GM18907 (cell line): Measurements from ENCODE around the gene MARVELD1.

Experiments
- ATAC-seq: cut with Tn5 transposase; IDR thresholded peaks from one replicate; pipeline ENCODE4 v1.9.1; 2021; ENCODE audit warnings: mild to moderate bottlenecking, moderate library complexity; ENCODE audit not compliant: unreplicated experiment

MARVELD1 gene

DNA sequence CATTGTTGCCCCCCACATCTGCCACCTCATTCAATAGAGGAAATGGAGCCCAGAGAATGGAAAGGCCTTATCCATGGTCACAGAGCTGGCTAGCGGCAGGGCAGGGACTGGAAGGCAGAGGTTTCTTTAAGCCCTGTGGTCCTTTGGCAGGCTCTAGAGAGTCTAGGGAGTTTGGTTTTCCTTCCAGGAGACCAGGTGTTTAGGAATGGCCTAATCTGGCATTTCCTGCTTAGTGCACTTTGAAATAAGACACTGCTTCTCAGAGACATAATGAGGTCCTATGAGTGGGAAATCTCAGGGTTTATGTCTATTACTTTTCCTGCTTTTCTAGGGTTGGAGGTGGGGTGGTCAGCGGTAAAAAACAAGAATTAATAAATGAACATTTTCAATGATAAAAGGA is 6.1 kb downstream of the MARVELD1 start:
- ATAC-seq: no peak

DNA sequence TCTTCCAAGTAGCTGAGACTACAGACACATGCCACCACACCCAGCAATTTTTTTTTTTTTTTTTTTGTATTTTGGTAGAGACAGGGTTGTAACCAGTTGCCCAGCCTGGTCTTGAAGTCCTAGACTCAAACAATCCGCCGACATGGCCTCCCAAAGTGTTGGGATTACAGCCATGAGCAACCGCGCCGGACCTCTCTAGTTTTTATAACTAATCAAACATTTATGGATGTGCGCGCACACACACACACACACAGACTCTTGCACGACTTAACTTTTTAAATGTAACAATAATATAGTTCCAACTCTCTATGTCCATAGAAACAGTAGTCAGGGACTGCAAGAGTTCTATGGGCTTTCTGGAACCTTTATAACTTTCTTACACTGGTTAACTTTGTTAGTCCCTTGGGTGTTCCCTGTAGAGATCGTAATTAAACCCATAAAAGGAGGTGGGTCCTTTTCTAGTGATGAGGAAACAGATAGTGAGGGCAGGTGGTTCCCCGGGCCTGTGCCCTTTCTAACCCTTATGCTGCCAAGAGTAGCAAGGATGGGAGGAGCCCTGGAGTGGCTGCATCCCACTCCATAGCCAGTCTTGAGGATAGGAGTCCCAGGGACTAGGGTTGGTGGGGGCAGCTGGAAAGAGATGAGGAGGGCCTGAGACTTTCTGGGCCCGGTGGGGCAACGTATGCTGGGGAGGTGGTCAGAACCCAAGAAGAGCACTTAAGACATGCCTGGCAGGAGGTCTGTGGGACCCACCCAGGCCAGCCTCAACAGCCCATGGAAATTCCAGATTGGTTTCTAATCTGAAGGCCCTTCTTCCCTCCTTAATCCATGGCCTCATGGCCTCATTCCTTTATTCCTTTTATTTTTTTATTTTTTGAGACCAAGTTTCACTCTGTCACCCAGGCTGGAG is 8.6 kb downstream of the MARVELD1 start:
- no peak for ATAC-seq

DNA sequence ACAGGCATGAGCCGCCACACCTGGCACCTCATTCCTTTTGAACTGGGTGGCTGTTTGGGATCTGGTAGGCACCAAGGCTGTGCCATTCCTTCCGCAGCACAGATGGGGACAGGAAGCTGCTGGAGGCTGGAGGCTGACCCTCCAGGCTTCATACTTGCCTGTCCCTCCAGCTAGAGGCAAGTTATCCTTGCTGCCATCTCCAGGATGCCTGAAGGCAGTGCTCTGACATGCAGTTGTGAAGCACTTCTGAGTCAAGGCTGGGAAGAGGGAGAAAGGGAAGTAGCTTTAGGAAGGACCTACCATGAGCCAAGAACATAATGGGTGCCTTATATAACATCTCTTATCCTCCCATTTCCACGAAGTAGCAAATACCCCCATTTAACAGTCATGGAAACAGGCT is 9.5 kb downstream of the MARVELD1 start:
- no peak for ATAC-seq

GRCh38 chr10:97724341-97724941 is 10.9 kb downstream of the MARVELD1 start:
- ATAC-seq: no peak

GRCh38 chr10:97726636-97727178 is 13.2 kb downstream of the MARVELD1 start:
- no peak for ATAC-seq

- no peak for ATAC-seq
These were observed 15.5 kb downstream of the MARVELD1 start for GRCh38 chr10:97729014-97729413.

DNA sequence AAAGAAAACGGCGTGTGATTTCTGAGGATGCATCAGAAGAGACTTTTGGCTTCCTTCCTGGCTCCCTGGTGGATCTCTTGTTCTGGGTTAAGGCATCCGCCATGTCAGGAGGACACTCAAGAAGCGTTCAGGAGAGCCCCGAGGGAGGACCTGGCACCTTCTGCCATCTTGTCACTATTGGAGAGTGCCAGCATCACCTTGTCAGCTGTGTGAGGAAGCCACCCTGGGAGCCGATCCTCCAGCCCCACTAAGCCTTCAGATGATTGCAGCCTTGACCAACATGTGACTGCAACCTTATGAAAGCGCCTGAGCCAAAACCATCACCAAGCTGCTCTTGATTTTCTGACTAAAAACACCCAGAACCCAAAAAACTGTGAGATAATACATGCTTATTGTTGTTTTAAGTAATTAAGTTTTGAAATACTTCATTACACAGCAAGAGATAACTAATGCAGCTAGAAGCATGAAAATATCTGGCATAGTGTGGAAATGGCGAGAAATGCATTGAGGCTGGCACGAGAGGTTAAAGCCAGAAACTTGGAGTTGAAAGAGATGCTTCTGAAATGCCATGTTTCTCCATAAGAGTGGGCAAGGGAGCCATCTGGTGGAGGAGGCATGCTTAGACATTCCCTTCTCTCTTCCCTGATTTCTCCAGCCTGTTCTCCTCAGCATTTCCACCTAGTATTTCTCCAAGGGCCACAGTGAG is 18.0 kb downstream of the MARVELD1 start:
- ATAC-seq: no peak

- no peak for ATAC-seq
These were observed 18.5 kb downstream of the MARVELD1 start for GRCh38 chr10:97732052-97732359.

GRCh38 chr10:97733256-97733655 is 19.7 kb downstream of the MARVELD1 start:
- no peak for ATAC-seq

DNA sequence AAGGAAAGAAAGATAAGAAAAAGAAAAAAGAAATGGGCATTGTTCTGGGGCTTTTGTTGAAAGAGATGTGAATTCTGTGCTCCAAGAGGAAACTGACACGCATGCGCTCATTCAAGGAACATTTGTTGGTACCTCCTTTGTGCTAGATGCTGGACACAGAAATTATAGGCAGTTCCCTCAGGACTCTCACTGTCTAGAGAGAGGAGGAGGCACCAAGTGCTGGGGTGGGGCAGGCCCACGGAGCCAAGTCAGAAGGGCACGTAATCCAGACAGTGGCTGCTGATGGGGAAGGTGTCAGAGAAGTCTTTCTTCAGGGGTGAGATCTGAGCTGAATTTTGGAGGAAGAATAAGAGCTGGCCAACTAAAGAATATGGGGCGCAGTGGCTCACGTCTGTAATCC is 20.5 kb downstream of the MARVELD1 start:
- no peak for ATAC-seq

DNA sequence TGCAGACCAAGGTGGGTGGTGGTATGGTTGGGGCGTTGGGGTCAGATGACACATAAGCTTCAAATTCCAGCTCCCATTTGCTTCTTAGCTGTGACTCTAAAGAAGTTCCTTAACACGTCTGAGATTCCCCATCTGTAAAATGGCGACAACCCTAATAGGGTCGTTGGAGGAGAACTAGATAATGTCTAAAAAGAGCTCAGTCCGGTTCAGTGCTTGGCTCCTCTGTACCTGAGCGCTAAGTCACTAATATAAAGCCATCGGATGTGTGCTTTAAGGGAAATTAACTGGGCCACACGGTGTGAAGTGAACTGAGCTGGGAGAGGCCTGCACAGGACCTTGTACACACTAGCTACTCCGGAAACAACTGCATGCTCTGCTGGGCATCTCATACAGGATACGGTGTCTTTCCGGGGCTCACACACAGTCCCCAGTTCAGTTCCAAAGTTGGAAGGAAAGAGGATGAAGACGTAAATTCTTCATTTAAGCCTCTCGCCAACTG is 22.9 kb downstream of the MARVELD1 start:
- ATAC-seq: peak; percentile 20

DNA sequence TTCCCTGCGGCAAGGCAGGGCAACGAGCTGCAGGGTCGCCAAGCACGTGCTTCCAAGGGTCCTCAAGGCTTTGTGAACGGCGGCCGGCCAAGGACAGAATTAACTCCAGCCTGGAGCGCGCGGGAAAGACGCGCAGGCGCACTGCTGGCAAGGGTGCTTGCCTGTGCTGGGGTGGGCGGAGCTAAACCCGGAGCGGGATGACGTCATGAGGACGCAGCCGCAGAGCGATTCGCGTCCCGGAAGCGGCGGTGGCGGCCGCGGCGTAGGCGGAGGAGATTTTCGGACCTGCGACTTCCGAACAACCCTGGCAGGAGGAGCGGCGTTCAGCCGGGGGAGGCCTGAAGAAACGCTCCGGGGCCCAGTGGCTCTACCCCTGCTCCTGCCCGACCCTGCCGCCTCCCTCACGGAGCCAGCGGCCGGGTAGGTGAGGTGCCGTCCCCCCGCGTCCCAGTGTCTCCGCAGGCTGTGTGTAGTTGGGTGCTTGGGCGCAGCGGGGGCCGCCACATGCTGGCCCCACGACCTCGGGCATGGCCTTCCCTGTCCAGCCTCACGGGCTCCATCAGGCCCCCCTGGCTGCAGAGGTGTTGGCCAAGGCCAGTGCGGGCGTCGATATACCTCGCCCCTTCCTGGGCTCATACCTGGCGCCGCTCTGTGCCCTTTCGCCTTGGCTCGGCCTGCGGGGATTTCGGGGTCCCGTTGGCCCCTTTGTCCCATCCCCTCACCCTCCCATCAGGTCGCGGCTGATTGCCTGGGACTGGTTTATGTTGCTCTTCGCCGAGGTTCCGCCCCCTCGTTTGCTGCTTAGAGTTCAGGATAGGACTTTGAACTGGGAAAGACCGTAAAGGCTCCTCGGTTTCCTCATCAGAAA is 23.6 kb downstream of the MARVELD1 start, which contains the start of gene ZFYVE27:
ZFYVE27 (plus strand) TSS at position 227 of the 868 bp plus-strand sequence. CDS start 1,350 bp downstream, outside the sequence.
- peak; percentile 85 for ATAC-seq

DNA sequence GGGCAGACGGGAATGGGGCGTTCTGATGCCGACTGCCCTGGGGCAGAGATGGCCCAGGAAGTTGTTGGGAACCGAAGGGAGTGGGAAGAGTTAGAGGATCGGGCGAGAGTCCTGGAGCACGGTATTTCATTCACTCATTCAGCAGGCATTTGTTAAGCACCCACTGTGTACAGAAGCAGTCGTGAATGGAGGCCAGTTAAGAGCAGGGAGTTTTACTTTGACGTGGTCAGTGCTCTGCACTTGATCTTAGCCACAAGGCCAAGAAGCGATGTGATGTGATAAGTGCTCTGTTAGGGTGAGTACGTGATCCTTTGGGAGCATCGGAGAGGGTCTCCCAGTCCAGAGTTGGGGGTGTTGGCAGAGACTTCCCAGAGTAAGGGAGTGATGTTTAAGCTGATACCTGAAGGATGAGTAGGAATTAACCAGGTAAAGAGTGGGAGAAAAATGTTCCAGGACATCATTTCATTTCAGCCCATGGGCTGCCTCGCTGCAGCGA is 24.3 kb downstream of the MARVELD1 start:
- ATAC-seq: no peak

DNA sequence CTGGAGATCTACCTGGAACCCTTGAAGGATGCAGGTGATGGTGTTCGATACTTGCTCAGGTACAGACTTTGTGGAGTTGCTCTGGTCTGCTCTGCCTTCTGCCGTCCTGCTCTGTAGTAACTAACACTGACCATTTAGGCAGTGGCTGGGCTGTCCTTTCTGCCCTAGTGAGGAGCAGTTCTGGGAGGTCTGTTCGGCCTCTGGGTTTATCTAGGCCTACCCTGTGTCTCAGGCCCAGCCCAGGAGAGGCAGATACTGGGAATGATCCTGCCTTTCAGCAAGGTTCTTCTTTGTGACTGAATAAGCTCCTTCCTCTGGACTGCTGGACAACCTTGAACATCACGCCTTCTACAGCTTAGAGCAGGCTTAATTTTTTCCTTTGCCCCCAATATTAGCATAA is 25.1 kb downstream of the MARVELD1 start:
- no peak for ATAC-seq

DNA sequence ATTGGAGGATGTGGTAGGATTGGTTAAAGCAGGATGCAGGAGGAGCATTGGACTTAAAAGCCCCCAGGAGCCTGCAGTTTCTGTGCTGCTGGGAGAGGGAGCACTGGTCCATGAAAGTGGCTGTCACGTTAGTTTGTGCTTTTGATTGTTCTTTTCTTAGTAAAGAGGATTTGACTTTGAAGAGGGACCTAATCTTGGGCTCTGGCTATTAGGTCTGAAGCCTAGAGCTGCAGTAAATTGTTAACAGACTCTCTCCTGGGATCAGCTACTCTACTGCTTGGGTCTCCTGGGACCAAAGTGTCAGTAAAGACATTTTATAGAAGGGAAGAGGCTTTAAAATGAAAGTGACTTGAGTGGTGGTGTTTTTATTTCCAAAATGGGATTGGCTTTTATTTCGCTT is 27.1 kb downstream of the MARVELD1 start:
- ATAC-seq: no peak

- no peak for ATAC-seq
These were observed 29.8 kb downstream of the MARVELD1 start for GRCh38 chr10:97743169-97743943.

- no peak for ATAC-seq
These were observed 31.0 kb downstream of the MARVELD1 start for GRCh38 chr10:97744405-97745035.

GRCh38 chr10:97747573-97747972 is 34.0 kb downstream of the MARVELD1 start:
- no peak for ATAC-seq

- ATAC-seq: no peak
These were observed 34.6 kb downstream of the MARVELD1 start for GRCh38 chr10:97748116-97748515.
